LNCAP (cell line): ENCODE data around the gene MIA.

Source experiments
- TF ChIP-seq, protein P1 (sequence below): fragments of 450-650 bp; IDR thresholded peaks from 2 replicates; pipeline ENCODE4 v1.5.1; 2017; ENCODE audit warnings: mild to moderate bottlenecking

The MIA gene

DNA sequence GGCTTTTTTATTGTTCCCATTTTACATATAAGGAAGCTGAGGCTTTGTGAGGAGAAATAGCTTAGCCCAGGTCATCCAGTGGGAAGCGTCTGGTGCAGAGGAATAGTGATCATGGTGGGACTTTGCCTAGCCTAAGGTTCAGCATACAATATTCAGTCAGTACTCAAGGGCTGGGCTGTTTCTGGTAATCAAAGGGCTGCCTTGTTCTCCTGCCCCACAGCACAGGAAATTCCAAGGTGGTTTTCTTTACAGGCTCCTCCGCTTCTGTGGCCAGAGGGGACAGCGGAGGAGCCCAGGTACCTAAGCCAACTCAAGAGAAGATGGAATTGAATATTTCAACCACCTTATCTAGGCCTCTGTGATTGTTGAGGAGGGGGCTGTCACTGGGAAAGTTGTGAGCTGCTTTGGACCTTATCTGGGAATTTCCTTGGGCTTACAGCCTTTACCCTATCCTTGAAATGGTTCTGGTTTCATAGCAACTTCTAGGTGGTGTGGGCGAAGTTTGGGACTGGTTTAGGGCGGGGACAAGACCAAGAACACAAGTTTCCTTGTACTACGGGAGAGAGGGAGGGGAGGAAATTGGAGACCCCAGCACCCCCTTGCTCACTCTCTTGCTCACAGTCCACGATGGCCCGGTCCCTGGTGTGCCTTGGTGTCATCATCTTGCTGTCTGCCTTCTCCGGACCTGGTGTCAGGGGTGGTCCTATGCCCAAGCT, at the start of gene MIA:
MIA (plus strand) TSS at position 606 of the 716 bp plus-strand sequence; CDS start at position 628, 22 bp downstream.
- TF ChIP-seq, protein P1, sequence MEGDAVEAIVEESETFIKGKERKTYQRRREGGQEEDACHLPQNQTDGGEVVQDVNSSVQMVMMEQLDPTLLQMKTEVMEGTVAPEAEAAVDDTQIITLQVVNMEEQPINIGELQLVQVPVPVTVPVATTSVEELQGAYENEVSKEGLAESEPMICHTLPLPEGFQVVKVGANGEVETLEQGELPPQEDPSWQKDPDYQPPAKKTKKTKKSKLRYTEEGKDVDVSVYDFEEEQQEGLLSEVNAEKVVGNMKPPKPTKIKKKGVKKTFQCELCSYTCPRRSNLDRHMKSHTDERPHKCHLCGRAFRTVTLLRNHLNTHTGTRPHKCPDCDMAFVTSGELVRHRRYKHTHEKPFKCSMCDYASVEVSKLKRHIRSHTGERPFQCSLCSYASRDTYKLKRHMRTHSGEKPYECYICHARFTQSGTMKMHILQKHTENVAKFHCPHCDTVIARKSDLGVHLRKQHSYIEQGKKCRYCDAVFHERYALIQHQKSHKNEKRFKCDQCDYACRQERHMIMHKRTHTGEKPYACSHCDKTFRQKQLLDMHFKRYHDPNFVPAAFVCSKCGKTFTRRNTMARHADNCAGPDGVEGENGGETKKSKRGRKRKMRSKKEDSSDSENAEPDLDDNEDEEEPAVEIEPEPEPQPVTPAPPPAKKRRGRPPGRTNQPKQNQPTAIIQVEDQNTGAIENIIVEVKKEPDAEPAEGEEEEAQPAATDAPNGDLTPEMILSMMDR = no peak

DNA sequence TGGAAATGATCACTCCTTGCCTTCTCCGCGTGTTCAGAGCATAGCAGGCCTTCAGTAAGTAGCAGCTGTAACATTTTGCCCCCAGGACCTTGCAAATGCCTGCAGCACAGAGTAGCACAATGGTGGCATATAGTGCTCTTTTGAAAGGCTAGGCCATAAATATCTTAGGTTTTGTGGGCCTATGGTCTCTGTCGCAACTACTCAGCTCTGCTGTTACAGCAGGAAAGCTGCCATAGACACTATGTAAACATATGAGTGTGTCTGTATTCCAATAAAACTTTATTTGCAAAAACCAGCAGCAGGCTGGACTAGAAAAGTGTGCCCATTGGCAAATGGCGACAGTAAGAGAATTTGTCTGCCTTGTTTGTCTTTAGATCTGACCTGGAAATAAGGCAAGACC, 49.0 kb upstream of the MIA start:
- TF ChIP-seq, protein P1 = no peak

DNA sequence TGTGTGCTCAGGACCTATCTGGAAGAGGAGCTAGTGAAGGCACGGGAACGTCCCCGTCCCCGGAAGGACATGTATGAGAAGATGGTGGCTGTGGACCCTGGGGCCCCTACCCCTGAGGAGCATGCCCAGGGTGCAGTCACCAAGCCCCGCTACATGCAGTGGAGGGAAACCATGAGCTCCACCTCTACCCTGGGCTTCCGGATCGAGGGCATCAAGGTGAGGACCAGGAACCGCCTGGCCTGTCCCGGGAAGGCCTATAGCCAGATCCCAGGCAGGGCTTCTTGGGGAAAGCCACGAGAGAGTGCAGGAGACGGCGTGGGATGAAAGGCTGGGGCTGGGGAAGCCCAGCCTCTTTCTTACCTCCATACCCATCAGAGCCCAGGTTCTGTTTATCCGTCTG, 42.2 kb upstream of the MIA start:
- TF ChIP-seq, protein P1 = no peak

DNA sequence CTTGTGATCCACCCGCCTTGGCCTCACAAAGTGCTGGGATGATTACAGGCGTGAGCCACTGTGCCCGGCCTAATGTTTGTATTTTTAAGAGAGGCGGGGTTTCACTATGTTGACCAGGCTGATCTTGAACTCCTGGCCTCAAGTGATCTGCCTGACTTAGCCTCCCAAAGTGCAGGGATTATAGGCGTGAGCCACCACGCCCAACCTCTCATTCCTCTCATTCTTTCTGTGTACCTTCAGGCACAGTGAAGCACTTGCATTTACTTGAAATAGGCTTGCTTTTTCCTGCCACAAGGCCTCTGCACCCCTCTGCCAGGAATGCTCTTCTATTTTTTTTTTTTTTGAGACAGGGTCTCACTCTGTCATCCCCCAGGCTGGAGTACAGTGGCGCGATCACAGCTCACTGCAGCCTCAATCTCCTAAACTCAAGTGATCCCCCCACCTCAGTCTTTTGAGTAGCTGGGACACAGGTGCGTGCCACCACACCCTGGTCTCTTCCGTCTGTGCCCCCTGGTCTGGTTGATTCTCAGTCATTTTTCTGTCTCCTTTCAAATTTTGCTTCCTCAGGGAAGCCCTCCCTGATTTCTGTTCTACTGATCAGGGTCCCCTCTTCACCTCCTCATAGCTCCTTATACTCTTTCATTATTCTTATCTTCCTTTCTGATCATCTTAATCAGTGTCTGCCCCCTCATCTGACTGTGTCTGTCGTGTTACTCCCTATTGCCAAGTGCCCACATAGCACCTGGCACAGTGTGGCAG, 40.1 kb upstream of the MIA start:
- TF ChIP-seq, protein P1 = no peak

DNA sequence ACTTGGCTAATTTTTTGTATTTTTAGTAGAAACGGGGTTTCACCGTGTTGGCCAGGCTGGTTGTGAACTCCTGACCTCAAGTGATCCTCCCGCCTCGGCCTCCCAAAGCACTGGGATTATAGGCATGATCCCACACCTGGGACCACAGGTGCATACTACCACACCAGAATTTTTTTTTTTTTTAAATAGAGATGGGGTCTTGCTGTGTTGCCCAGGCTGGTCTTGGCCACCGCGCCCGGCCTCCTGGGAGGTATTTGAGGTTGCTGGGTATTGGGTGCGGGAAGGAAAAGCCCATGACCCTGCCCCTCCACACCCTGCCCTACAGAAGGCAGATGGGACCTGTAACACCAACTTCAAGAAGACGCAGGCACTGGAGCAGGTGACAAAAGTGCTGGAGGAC, 38.7 kb upstream of the MIA start:
- TF ChIP-seq, protein P1 = no peak

DNA sequence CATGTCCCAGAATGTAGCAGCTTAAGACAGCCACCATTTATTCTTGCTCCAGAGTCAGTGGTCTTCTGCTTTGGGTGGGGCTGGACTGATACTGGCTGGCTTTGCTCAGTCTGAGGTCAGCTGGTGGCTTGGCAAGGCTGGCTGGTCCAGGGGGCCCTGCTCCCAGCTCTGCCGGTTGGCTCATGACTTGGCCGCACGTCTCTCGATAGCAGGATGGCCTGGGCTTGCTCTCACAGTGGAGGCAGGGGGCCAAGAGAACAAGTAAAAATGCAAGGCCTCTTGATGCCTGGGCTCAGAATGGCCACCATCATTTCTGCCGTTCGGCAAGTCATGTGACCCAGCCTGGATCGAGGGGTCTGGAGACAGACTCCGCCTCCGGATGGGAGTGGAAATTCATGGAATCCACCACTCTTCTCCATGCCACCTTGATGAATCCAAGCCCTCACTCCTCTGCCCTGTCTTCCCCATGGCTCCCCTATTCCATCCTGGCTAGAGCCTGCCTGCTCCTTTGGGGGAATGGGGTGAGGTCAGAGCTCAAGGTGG, 38.1 kb upstream of the MIA start:
- TF ChIP-seq, protein P1 = no peak

DNA sequence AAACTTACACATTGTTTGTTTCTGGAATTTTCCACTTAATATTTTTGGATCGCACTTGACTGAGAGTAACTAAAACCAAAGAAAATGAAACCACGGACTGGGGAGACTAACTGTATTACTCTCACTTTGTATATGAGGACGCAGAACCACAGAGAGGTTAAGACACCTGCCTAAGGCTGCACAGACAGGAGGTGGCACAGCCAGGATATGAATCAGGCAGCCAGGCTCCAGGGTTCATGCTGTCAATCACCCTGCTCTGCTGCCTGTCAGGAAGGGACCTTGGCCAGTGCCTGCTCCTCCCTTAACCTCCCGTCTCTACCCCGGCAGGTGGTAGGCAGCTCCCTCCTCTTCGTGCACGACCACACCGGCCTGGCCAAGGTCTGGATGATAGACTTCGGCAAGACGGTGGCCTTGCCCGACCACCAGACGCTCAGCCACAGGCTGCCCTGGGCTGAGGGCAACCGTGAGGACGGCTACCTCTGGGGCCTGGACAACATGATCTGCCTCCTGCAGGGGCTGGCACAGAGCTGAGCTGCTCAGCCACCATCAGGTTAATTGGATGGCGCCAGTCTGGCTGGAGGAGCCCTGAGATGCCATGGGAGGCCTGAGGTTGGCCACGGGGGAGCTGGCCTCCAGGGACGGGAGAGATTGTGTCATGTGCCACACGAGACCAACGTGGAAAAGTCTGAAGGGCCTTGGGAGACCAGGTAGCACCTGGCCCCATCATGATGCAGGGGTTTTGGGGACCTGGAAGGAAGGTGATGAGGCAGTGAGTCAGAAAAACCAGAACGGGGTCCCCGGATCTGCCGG, 36.1 kb upstream of the MIA start:
- TF ChIP-seq, protein P1 = no peak
